HTR-8/SVneo (cell line): ENCODE measurements around the gene SLC39A2.

Experiments used
- DNase-seq: peaks from one replicate; pipeline ENCODE4 v3.0.0; 2011; ENCODE audit warnings: low spot score, mixed read lengths; ENCODE audit not compliant: insufficient read length
- FAIRE-seq: peaks from 2 replicates; lab custom pipeline; 2011; peaks lifted over from hg19 to GRCh38; lab: Jason Lieb, UNC

SLC39A2 gene

GRCh38 chr14:21041676-21042433 lies 42.8 kb downstream of the SLC39A2 start, which contains the start of gene RNASE7:
TSS of gene RNASE7 (plus strand) at chr14:21042362. CDS start at chr14:21042993, 631 bp downstream.
- FAIRE-seq (no peak), DNase-seq (no peak)

DNA sequence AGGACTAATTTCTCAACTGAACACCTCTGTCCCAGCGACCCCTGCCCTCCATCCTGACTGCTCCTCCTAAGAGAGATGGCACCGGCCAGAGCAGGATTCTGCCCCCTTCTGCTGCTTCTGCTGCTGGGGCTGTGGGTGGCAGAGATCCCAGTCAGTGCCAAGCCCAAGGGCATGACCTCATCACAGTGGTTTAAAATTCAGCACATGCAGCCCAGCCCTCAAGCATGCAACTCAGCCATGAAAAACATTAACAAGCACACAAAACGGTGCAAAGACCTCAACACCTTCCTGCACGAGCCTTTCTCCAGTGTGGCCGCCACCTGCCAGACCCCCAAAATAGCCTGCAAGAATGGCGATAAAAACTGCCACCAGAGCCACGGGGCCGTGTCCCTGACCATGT lies 43.8 kb downstream of the SLC39A2 start:
- DNase-seq (no peak), FAIRE-seq (no peak)

- no peak for FAIRE-seq
- DNase-seq: no peak
Observed at GRCh38 chr14:21043387-21043973, 44.4 kb downstream of the SLC39A2 start.

GRCh38 chr14:21043974-21044618 lies 45.0 kb downstream of the SLC39A2 start:
- DNase-seq: no peak
- no peak for FAIRE-seq

DNA sequence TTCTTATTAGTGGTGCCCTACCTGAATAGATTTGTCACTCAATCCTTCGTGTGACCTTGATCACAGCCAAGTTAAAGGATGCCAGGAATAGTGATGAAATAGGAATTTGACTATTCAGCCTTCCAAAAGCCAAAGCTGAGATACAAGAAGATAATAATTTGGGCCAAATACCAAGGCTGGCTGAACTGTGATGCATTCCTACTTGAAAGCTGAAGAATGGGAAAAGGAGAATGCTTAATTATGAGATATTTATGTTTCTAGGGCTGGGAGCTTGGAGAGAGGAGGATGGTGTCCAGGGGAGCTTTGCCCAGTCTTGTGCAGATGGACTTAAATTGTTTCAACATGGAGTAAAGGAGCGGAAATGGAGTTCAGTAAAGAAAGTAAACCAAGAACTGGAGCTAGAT lies 48.3 kb downstream of the SLC39A2 start:
- FAIRE-seq: no peak
- DNase-seq: no peak

- no peak for FAIRE-seq
- no peak for DNase-seq
Observed at GRCh38 chr14:21048638-21049037, 49.5 kb downstream of the SLC39A2 start.

GRCh38 chr14:21049271-21049673 lies 50.2 kb downstream of the SLC39A2 start:
- FAIRE-seq: no peak
- DNase-seq: no peak

DNA sequence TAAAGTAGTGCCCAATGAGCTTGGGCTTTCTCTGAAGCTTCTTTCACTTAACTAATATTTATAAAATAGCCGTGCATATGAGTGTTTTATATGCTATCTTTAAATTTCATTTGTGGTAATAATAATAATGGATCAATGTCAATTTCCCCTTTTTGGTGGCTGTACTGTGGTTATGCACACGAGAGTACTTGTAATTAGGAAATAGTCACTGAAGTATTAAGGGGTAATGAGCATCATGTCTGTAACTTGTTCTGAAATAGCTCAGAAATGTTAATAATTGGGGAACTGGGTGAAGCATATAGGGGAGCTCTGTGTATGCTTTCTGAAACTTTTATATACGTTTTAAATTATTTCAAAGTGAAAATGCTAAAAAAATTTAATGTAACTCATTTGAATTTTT lies 51.5 kb downstream of the SLC39A2 start:
- DNase-seq: no peak
- FAIRE-seq: no peak
